GF-D8 (cell line): ENCODE results near the gene PPIC.
"Not testable (repeated sequence)": the region's sequence is repeated elsewhere in the genome, so short reads cannot be mapped to it uniquely, and the experiment has no call there.

Experiments used
- DNase-seq: peaks from one replicate; lab custom pipeline; 2025; lab: John Stamatoyannopoulos, UW

PPIC gene

GRCh38 chr5:123007754-123008153 is 28.8 kb downstream of the PPIC start:
- no peak for DNase-seq

DNA sequence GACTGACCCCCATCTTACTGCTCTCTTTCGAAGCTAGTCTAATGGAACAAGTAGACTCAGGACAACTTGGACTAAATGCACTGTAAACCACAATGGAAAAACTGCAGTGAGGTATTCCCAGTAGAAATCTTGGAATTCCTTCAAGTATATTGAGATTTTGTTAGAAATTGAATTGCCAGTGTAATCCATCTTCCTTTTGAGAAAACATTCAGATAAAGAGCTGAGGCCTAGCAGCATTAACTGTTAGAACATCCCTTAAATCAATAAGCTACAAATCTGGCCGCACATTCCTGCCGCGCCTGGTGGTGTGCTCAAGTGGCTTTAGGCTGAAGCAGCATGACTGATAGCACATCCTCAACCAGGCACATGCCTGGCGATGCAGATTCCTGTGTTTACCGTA is 29.3 kb downstream of the PPIC start:
- DNase-seq = no peak

DNA sequence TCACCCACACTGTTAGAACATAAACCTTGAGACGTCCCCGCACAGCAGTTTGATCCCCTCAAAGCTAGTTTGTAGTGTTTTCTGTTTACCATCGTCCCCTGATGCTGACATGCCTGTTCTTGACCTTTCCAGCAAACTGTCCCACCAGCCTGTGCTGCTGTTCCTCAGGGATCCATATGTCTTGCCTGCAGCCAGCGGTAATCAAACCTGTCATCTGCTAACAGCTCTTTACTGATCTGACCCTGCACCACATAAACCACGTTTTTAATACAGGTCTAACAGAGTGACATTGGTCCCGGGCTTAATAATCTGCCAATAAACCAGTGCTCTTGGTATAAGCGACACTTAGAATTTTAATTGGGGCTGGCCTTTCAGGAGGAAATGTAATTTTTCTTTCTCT is 34.7 kb downstream of the PPIC start:
- no peak for DNase-seq

DNA sequence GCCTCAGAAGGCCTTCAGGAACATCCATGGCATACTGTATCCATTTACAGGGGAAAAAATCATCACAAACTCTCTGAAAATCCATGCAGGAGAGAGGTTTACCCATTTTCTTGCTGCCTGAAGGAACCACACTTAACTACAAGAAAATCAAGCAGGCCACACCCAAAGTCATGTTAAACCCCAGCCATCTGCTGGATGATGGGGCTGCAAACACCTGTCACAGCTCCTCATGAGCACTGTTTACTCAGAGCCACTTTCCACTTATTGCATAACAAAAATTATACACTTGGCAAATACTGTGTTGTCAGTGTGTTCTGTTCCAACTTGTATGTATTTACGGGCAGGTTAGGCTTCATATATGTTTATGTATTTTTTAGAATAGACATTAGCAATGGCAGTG is 35.8 kb downstream of the PPIC start:
- no peak for DNase-seq

DNA sequence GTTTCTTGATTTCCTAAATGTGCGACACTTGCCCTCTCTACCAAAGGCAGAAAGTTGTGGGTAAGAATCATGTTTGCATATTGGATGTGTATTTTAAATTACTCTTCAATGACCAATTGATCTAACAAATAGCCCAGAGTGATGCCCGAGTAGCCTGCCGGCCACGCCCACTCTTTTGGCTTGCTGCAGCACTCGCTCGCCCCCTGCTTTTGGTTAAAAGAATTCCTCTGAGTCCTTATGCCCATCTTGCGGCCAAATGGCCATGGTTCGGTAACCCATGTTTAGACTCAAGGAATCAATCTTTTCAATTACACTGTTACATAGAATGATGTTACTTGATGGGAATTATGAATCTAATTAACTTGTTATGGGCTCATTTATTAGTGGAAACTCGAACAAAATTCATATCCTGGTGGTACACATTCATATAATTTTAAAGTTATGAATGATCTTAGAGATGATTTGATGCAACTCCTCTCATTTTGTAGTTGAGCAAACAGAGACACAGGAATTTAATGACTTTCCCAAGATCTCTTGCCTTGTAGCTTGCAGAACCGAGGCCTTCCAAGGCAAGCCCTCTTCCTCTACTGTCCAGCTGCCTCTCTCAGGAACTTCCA is 36.5 kb downstream of the PPIC start:
- DNase-seq = no peak

GRCh38 chr5:122997294-122997693 is 39.2 kb downstream of the PPIC start:
- no peak for DNase-seq

GRCh38 chr5:122996091-122996490 is 40.4 kb downstream of the PPIC start:
- no peak for DNase-seq

- DNase-seq = no peak
These were observed 50.4 kb downstream of the PPIC start for GRCh38 chr5:122985954-122986721.

GRCh38 chr5:122985006-122985700 is 51.4 kb downstream of the PPIC start:
- DNase-seq = no peak

- no peak for DNase-seq
These were observed 52.1 kb downstream of the PPIC start for GRCh38 chr5:122984425-122984824.

DNA sequence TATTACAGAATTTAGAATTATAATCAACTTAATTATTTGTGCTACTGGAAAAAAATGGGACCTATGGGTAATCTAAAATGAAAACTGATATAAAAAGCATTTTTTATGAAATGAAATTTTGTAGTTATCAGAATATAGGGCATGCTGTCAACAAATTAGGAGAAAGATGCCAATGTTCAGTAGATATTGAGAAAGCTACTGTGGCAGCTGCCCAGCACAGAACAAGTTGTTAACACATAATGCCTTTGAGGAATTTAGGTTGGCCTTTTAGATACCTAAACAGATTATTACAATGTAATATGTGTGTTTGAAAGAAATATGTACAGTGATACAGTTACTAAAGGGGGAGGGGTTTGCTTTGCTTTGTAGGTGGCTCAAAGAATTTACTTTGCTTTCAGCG is 54.1 kb downstream of the PPIC start:
- no peak for DNase-seq

GRCh38 chr5:122981846-122982245 is 54.7 kb downstream of the PPIC start:
- no peak for DNase-seq

- no peak for DNase-seq
These were observed 57.8 kb downstream of the PPIC start for GRCh38 chr5:122978644-122979297.

DNA sequence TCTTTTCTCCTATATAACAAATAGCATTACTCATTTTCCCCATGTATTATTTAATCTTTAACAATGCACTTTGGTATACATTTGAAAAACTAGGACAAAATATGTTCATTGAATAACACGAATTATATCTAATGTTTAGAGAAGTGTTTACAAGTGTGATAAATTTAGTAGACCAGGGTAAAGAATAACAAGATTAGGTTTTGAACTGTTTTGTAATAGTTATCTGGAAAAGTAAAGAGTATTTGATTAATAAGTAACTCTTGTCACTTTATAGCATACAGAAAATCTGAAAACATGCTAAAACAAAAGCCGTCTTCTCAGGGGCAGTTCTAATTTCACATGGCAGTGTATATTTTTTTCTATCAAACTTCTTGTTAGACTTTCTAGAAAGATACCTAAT is 58.5 kb downstream of the PPIC start:
- DNase-seq = no peak

GRCh38 chr5:122977319-122977718 is 59.2 kb downstream of the PPIC start:
- no peak for DNase-seq

DNA sequence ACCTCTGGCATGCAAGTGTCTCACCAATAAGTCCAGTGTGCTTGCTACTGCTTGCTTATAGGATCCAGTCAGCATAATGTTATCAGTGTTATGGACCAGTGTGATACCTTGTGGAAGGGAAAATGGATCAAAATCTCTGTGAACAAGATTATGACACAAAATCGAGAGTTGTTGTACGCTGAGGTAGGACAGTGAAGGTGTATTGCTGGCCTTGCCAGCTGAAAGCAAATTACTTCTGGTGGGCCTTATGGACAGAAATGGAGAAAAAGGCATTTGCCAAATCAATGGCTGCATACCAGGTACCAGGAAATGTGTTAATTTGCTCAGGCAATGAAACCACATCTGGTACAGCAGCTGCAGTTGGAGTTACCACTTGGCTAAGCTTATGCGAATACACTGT is 62.3 kb downstream of the PPIC start:
- DNase-seq = not testable (repeated sequence)

- not testable (repeated sequence) for DNase-seq
These were observed 62.8 kb downstream of the PPIC start for GRCh38 chr5:122973759-122974158.
